Nephron progenitor cell (in vitro differentiated cells): ENCODE data around the gene GET4.
"Not testable (repeated sequence)": the region's sequence is repeated elsewhere in the genome, so short reads cannot be mapped to it uniquely, and the experiment has no call there.

Experiments used
- DNase-seq: peaks from one replicate; pipeline ENCODE4 v3.0.0; 2021
- H3K27ac Mint-ChIP-seq: 2 replicates; pipeline ENCODE4 v1.8.0; 2021; ENCODE audit warnings: mild to moderate bottlenecking, moderate library complexity, mixed read lengths
- H3K27me3 Mint-ChIP-seq: 2 replicates; pipeline ENCODE4 v1.8.0; 2021; ENCODE audit warnings: mild to moderate bottlenecking, low read depth, mixed read lengths; ENCODE audit not compliant: poor library complexity
- H3K36me3 Mint-ChIP-seq: 2 replicates; pipeline ENCODE4 v1.8.0; 2021; ENCODE audit warnings: low read depth, mixed read lengths
- H3K4me1 Mint-ChIP-seq: 2 replicates; pipeline ENCODE4 v1.8.0; 2021; ENCODE audit warnings: mixed read lengths
- H3K4me3 Mint-ChIP-seq: 2 replicates; pipeline ENCODE4 v1.8.0; 2021; ENCODE audit warnings: mild to moderate bottlenecking, moderate library complexity, mixed read lengths
- H3K9me3 Mint-ChIP-seq: 2 replicates; pipeline ENCODE4 v1.8.0; 2021; ENCODE audit warnings: mild to moderate bottlenecking, moderate library complexity, mixed read lengths
- TF ChIP-seq, protein P1 (sequence below): fragments of 200-600 bp; sonication (generic); IDR thresholded peaks from 2 replicates; pipeline ENCODE4 v1.5.0; 2021; ENCODE audit warnings: antibody characterized with exemption

The GET4 gene

DNA sequence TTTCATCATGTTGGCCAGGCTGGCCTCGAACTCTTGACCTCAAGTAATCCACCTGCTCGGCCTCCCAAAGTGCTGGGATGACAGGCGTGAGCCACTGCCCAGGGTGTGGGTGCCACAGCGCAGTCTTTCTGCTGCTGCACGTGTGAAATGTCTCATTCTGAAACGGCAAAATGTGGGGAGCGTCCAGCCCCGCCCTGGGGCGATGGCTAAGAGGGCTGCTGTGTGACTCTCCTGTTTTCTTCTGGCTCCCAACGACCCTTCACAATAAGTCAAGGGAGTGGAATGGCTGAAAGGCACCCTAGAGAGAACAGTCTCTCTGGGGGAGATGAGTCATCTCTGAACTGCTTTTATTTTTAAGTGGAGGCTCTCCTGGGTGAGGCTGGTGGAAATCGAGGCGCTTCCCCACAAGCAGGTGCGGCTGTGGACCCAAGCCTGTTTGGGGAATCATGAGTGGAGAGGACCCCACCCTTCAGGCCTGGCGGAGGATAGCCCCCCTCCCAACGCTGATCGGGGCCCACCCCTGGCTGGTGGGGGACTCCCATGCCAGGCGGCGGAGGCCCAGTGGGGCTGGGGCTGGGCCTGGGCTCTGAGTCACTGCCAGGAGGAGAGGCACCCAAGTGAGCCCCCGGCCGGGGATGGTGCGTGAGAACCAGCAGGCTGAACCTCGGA is 60.2 kb downstream of the GET4 start:
- TF ChIP-seq, protein P1, sequence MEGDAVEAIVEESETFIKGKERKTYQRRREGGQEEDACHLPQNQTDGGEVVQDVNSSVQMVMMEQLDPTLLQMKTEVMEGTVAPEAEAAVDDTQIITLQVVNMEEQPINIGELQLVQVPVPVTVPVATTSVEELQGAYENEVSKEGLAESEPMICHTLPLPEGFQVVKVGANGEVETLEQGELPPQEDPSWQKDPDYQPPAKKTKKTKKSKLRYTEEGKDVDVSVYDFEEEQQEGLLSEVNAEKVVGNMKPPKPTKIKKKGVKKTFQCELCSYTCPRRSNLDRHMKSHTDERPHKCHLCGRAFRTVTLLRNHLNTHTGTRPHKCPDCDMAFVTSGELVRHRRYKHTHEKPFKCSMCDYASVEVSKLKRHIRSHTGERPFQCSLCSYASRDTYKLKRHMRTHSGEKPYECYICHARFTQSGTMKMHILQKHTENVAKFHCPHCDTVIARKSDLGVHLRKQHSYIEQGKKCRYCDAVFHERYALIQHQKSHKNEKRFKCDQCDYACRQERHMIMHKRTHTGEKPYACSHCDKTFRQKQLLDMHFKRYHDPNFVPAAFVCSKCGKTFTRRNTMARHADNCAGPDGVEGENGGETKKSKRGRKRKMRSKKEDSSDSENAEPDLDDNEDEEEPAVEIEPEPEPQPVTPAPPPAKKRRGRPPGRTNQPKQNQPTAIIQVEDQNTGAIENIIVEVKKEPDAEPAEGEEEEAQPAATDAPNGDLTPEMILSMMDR: no peak
- Mint-ChIP-seq H3K4me1 (peaks cover 10% of the 10 kb centered on the region), H3K4me3 (no peak overlapping the region), H3K27ac (no peak overlapping the region), H3K27me3 (peaks cover 30% of the 10 kb centered on the region), H3K36me3 (peaks cover 11% of the 10 kb centered on the region), H3K9me3 (peaks cover 19% of the 10 kb centered on the region)
- DNase-seq: no peak

DNA sequence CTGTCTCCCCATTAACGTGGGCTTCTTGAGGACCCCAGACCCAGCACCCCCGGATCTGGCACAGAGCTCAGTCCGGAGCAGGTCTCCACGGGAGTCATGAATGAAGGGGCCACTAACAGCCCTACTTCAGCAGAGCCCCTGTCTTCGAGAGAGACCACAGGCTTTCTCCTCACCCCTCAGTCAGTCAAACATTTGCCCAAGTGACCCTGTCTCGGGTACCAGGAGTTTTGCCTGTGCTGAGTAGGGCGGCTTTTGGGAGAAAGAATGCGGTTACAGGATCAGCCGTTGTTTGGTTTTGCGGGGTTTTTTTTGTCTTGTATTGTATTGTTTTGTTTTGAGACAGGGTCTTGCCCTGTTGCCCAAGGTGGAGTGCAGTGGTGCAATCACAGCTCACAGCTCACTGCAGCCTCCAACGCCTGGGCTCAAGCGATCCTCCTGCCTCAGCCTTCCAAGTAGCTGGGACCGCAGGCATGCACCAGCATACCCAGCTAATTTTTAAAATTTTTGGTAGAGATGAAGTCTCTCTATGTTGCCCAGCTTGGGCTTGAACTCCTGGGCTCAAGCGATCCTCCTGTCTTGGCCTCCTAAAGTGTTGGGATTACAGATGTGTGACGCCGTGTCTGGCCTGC is 61.6 kb downstream of the GET4 start:
- no peak for DNase-seq
- no peak overlapping the region for H3K4me3 Mint-ChIP-seq
- TF ChIP-seq, protein P1: no peak
- peaks cover 38% of the 10 kb centered on the region for H3K27me3 Mint-ChIP-seq
- peaks cover 25% of the 10 kb centered on the region for H3K9me3 Mint-ChIP-seq
- H3K36me3 Mint-ChIP-seq: peaks cover 11% of the 10 kb centered on the region
- H3K27ac Mint-ChIP-seq: no peak overlapping the region
- peaks cover 5% of the 10 kb centered on the region for H3K4me1 Mint-ChIP-seq

DNA sequence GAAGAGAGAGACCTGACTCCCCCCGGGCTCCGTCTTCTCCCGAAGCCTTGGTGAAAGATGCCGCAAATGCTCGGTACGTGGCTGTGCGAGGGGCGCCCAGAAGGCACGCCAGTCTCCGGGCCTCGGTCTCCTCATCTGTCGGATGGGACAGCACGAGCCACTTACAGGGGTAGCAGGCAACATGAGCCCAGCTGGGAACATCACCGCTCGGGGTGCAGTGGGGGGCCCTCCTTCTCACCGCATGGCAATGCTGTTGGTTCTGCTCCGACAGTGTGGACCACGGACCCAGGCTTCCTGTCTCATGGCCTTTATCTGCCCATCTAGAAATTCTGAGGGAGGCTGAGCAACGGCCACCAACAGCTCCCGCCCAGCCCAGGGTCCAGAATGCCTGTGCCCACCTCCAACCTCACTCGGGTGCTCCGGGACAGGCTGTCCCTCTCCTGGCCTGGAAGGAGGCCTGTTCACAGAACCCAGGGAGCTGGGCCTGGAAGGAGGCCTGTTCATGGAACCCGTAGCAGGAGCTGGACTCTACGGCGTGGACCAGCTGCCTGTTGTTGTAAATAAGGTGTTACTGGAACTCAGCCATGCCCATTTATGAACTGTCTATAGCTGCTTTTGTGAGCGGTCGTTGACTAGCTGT is 62.3 kb downstream of the GET4 start:
- no peak overlapping the region for H3K4me3 Mint-ChIP-seq
- H3K27me3 Mint-ChIP-seq: peaks cover 40% of the 10 kb centered on the region
- peaks cover 5% of the 10 kb centered on the region for H3K4me1 Mint-ChIP-seq
- peaks cover 25% of the 10 kb centered on the region for H3K9me3 Mint-ChIP-seq
- peaks cover 11% of the 10 kb centered on the region for H3K36me3 Mint-ChIP-seq
- DNase-seq: no peak
- TF ChIP-seq, protein P1: no peak
- no peak overlapping the region for H3K27ac Mint-ChIP-seq

DNA sequence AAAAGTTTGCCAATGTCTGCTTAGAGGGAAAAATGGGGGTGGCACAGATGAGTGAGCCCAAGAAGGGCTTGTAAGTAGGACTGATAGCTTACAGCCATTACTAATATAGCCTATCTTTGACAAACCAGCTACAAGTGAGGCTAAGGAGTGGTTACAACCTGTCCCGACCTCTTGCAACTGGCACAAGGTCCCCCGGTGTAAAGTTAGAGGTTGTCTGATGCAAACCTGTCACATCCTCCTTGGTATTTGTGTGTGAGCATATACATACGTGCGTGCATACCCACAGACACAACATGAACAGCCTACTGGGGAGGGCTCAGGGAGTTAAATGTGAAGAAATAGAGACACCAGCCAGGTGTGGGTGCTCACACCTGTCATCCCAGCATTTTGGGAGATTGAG is 63.5 kb downstream of the GET4 start:
- H3K4me1 Mint-ChIP-seq: peaks cover 8% of the 10 kb centered on the region
- peaks cover 25% of the 10 kb centered on the region for H3K9me3 Mint-ChIP-seq
- no peak overlapping the region for H3K4me3 Mint-ChIP-seq
- TF ChIP-seq, protein P1: no peak
- no peak overlapping the region for H3K27ac Mint-ChIP-seq
- no peak for DNase-seq
- peaks cover 52% of the 10 kb centered on the region for H3K27me3 Mint-ChIP-seq
- peaks cover 11% of the 10 kb centered on the region for H3K36me3 Mint-ChIP-seq

DNA sequence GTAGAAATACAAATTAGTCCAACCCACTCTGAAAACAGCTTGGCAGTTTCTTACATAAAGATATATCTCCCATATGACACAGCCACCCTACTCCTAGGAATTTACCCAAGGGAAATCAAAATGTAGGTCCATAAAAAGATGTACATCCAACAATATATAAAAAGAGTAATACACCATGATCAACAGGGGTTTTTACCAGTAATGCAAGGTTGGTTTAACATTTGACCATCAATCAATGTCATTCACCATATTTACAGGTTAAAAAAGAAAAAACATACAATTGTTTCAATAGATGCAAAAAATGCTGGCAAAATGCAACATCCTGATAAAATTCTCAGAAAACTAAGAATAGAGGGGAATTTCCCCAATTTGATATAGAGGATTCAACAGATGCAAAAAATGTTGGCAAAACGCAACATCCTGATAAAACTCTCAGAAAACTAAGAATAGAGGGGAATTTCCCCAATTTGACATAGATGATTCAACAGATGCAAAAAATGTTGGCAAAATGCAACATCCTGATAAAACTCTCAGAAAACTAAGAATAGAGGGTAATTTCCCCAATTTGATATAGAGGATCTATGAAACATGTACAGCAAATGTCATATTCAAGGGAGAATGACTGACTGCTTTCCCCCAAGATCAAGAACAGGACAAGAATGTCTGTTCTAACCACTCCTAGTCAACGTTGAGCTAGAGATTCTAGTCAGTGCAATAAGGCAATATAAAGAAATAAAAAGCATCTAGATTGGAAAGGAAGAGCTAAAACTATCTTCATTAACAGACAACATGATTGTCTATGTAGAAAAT is 64.5 kb downstream of the GET4 start:
- TF ChIP-seq, protein P1: no peak
- peaks cover 25% of the 10 kb centered on the region for H3K9me3 Mint-ChIP-seq
- no peak overlapping the region for H3K4me3 Mint-ChIP-seq
- peaks cover 54% of the 10 kb centered on the region for H3K27me3 Mint-ChIP-seq
- peaks cover 11% of the 10 kb centered on the region for H3K36me3 Mint-ChIP-seq
- no peak overlapping the region for H3K27ac Mint-ChIP-seq
- no peak for DNase-seq
- peaks cover 11% of the 10 kb centered on the region for H3K4me1 Mint-ChIP-seq

DNA sequence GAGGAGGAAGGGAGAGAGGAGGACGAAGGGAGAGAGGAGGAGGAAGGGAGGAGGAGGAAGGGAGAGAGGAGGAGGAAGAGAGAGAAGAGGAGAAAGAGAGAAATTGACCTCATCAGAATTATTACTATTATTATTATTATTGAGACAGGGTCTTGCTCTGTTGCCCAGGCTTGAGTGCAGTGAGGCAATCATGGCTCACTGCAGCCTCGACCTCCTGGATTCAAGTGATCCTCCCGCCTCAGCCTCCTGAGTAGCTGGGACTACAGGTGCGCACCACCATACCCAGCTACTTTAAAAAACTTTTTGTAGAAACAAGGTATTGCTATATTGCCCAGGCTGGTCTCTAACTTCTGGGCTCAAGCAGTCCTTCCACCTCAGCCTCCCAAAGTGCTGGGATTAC is 67.4 kb downstream of the GET4 start:
- H3K9me3 Mint-ChIP-seq: peaks cover 25% of the 10 kb centered on the region
- H3K27ac Mint-ChIP-seq, H3K4me1 Mint-ChIP-seq, H3K4me3 Mint-ChIP-seq, DNase-seq: not testable (repeated sequence)
- H3K36me3 Mint-ChIP-seq: peaks cover 11% of the 10 kb centered on the region
- H3K27me3 Mint-ChIP-seq: peaks cover 55% of the 10 kb centered on the region
